CD4-positive, CD25-positive, alpha-beta regulatory T cell (primary cell): ENCODE measurements around the gene NOX5. TPM values are rescaled to one million over a fixed set of nuclear protein-coding genes. Genes with fewer than 3 reads are reported as not detected.

ENCODE experiments used
- ATAC-seq, 2 donors: fragments of 150-1000 bp; cut with Tn5 transposase; one replicate each; pipeline ENCODE4 v1.10.0; 2021; ENCODE audit warnings: low read depth in 2 of 2, moderate number of reproducible peaks in 2 of 2, moderate library complexity in 1 of 2
- DNase-seq, 3 donors: peaks; one replicate each; pipeline versions ENCODE4 v3.0.0 to v3.0.0-alpha.2; 2012 to 2022; ENCODE audit warnings: mixed read lengths in 1 of 3
- H3K27ac ChIP-seq: one replicate; pipeline ENCODE4 v1.7.0; 2013; ENCODE audit warnings: mild to moderate bottlenecking, low read length; ENCODE audit not compliant: insufficient read depth, poor library complexity, severe bottlenecking
- H3K27me3 ChIP-seq: one replicate; pipeline ENCODE4 v1.7.0; 2013; ENCODE audit warnings: low read length; ENCODE audit not compliant: control insufficient read depth, insufficient read depth
- H3K36me3 ChIP-seq: one replicate; pipeline ENCODE4 v1.7.0; 2013; ENCODE audit warnings: mild to moderate bottlenecking, low read length, moderate library complexity; ENCODE audit not compliant: control insufficient read depth, insufficient read depth
- H3K4me1 ChIP-seq: 2 replicates; pipeline ENCODE4 v1.7.0; 2013; ENCODE audit warnings: mild to moderate bottlenecking, low read length; ENCODE audit not compliant: insufficient read depth, control insufficient read depth, poor library complexity, severe bottlenecking
- H3K4me3 ChIP-seq: one replicate; pipeline ENCODE4 v1.7.0; 2013; ENCODE audit warnings: low read depth, mild to moderate bottlenecking, low read length, moderate library complexity
- H3K9me3 ChIP-seq, 2 experiments: 1 replicate in 1 of 2; 2 replicates in 1 of 2; pipeline ENCODE4 v1.7.0; 2013; ENCODE audit warnings: low read length in 2 of 2, mild to moderate bottlenecking in 1 of 2, moderate library complexity in 1 of 2; ENCODE audit not compliant: control insufficient read depth in 2 of 2
- H3K27ac Mint-ChIP-seq, 3 donors: one replicate each; pipeline ENCODE4 v1.8.0; 2020 to 2022; ENCODE audit warnings: mild to moderate bottlenecking in 3 of 3, mixed read lengths in 3 of 3, moderate library complexity in 2 of 3
- H3K27me3 Mint-ChIP-seq: one replicate; pipeline ENCODE4 v1.8.0; 2022; ENCODE audit warnings: mild to moderate bottlenecking, mixed read lengths
- H3K36me3 Mint-ChIP-seq: one replicate; pipeline ENCODE4 v1.8.0; 2020; ENCODE audit warnings: mixed read lengths
- H3K4me1 Mint-ChIP-seq, 4 donors: one replicate each; pipeline ENCODE4 v1.8.0; 2020 to 2022; ENCODE audit warnings: mixed read lengths in 4 of 4, mild to moderate bottlenecking in 1 of 4
- H3K4me3 Mint-ChIP-seq, 4 donors: one replicate each; pipeline ENCODE4 v1.8.0; 2020 to 2022; ENCODE audit warnings: mild to moderate bottlenecking in 4 of 4, mixed read lengths in 4 of 4, moderate library complexity in 3 of 4
- H3K9me3 Mint-ChIP-seq, 7 donors: one replicate each; pipeline ENCODE4 v1.8.0; 2020 to 2022; ENCODE audit warnings: mixed read lengths in 7 of 7, mild to moderate bottlenecking in 3 of 7, moderate library complexity in 2 of 7
- polyA plus RNA-seq, 4 donors: library from polyadenylated mRNA; unstranded; fragments of 300-500 nt; fragmentation: Illumina TruSeq; gene quantifications; one replicate each; pipeline ENCODE4 v1.2.3, GENCODE V29; 2021
- total RNA-seq: library from RNA; stranded (reverse); gene quantifications from one replicate; pipeline ENCODE4 v1.2.3, GENCODE V29; 2022

Gene NOX5
- total and polyA plus RNA-seq, 5 donors from 2014 or later = not detected

- Mint-ChIP-seq H3K4me1 (no peaks in the 10 kb centered on the region), H3K36me3 (no peaks in the 10 kb centered on the region), H3K9me3 (peaks cover 0 to 5% (median 0%) of the 10 kb centered on the region in 7 donors), H3K27ac (no peak overlapping the region), H3K27me3 (peaks cover 24% of the 10 kb centered on the region), H3K4me3 (no peak overlapping the region)
- DNase-seq (no peak), ATAC-seq (no peak)
- Histone ChIP-seq H3K4me1 (no peaks in the 10 kb centered on the region), H3K27me3 (peaks cover 4% of the 10 kb centered on the region), H3K36me3 (no peaks in the 10 kb centered on the region), H3K27ac (no peak overlapping the region), H3K9me3 (no peaks in the 10 kb centered on the region), H3K4me3 (no peak overlapping the region)
These were observed 14.4 kb upstream of the NOX5 start for GRCh38 chr15:69000091-69000490.

- Mint-ChIP-seq H3K4me1 (no peaks in the 10 kb centered on the region), H3K27me3 (peaks cover 31% of the 10 kb centered on the region), H3K9me3 (peaks cover 0 to 11% (median 7%) of the 10 kb centered on the region in 7 donors), H3K4me3 (no peak overlapping the region), H3K36me3 (no peaks in the 10 kb centered on the region), H3K27ac (no peak overlapping the region)
- Histone ChIP-seq H3K27me3 (peaks cover 11% of the 10 kb centered on the region), H3K9me3 (peaks cover 0 to 3% of the 10 kb centered on the region in 2 experiments), H3K4me1 (no peaks in the 10 kb centered on the region), H3K36me3 (no peaks in the 10 kb centered on the region), H3K4me3 (no peak overlapping the region), H3K27ac (no peak overlapping the region)
- DNase-seq (no peak), ATAC-seq (no peak)
These were observed 13.6 kb upstream of the NOX5 start for GRCh38 chr15:69000725-69001503.

- no peak overlapping the region for H3K27ac ChIP-seq
- no peak overlapping the region for H3K4me3 ChIP-seq
- H3K9me3 ChIP-seq = peaks cover 6 to 17% of the 10 kb centered on the region in 2 experiments
- Mint-ChIP-seq H3K4me1 (no peaks in the 10 kb centered on the region), H3K27ac (no peak overlapping the region), H3K27me3 (peaks cover 36% of the 10 kb centered on the region), H3K4me3 (no peak overlapping the region), H3K36me3 (peaks cover 3% of the 10 kb centered on the region), H3K9me3 (peaks cover 0 to 15% (median 10%) of the 10 kb centered on the region in 7 donors)
- DNase-seq = no peak
- peaks cover 15% of the 10 kb centered on the region for H3K27me3 ChIP-seq
- no peak for ATAC-seq
- no peaks in the 10 kb centered on the region for H3K4me1 ChIP-seq
- H3K36me3 ChIP-seq = no peaks in the 10 kb centered on the region
These were observed 11.7 kb upstream of the NOX5 start for GRCh38 chr15:69002783-69003182.

- Histone ChIP-seq H3K27me3 (peaks cover 15% of the 10 kb centered on the region), H3K4me3 (no peak overlapping the region), H3K9me3 (peaks cover 18 to 29% of the 10 kb centered on the region in 2 experiments), H3K36me3 (no peaks in the 10 kb centered on the region), H3K4me1 (no peaks in the 10 kb centered on the region), H3K27ac (no peak overlapping the region)
- no peak for ATAC-seq
- peaks cover 4% of the 10 kb centered on the region for H3K36me3 Mint-ChIP-seq
- H3K4me3 Mint-ChIP-seq = no peak overlapping the region
- H3K9me3 Mint-ChIP-seq = peaks cover 0 to 26% (median 13%) of the 10 kb centered on the region in 7 donors
- H3K27me3 Mint-ChIP-seq = peaks cover 38% of the 10 kb centered on the region
- no peak for DNase-seq
- no peaks in the 10 kb centered on the region for H3K4me1 Mint-ChIP-seq
- no peak overlapping the region for H3K27ac Mint-ChIP-seq
These were observed 10.5 kb upstream of the NOX5 start for GRCh38 chr15:69004011-69004410.

DNA sequence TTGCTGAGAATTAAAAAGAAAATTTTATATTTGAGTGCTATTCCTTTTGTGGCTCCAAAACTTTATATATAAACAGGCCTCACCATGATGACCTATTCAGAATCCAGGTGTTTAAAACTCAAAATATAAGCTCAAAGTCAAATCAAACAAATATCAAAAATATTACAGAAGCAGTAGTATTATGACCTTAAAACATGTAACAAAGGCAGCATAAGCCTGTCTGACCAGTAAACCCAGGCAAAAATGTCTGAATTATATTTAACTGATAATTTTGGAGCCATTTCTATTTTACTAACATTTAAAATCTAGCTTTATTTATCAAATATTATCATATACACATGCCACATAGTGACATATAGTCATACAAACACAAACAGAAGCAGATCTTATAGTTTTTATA lies 6.4 kb upstream of the NOX5 start:
- peaks cover 11% of the 10 kb centered on the region for H3K27me3 ChIP-seq
- H3K4me3 Mint-ChIP-seq = no peak overlapping the region
- H3K4me1 ChIP-seq = no peaks in the 10 kb centered on the region
- ATAC-seq (no peak), DNase-seq (no peak)
- H3K36me3 ChIP-seq = no peaks in the 10 kb centered on the region
- H3K4me1 Mint-ChIP-seq = no peaks in the 10 kb centered on the region
- peaks cover 39% of the 10 kb centered on the region for H3K27me3 Mint-ChIP-seq
- H3K36me3 Mint-ChIP-seq = peaks cover 10% of the 10 kb centered on the region
- no peak overlapping the region for H3K27ac ChIP-seq
- no peak overlapping the region for H3K4me3 ChIP-seq
- H3K27ac Mint-ChIP-seq = no peak overlapping the region
- H3K9me3 Mint-ChIP-seq = peaks cover 0 to 41% (median 22%) of the 10 kb centered on the region in 7 donors
- peaks cover 26 to 33% of the 10 kb centered on the region in 2 experiments for H3K9me3 ChIP-seq

DNA sequence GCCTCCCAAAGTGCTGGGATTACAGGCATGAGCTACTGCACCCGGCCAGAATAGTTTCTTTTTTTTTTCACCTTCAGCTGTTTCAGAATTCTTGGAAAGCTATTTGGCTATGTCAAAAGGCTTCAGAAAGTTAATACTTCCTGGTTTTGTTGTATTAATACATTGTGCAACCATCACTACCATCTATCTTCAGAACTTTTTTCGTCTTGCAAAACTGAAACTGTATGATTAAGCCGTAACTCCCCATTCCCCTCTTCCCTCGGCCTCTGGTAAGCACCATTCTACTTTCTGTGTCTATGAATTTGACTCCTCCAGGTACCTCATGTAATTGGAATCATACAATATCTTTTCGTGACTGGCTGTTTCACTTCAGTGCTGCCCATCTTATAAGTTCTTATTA lies 5.2 kb upstream of the NOX5 start:
- no peaks in the 10 kb centered on the region for H3K4me1 Mint-ChIP-seq
- H3K27me3 Mint-ChIP-seq = peaks cover 32% of the 10 kb centered on the region
- peaks cover 0 to 41% (median 20%) of the 10 kb centered on the region in 7 donors for H3K9me3 Mint-ChIP-seq
- H3K36me3 ChIP-seq = no peaks in the 10 kb centered on the region
- no peak overlapping the region for H3K4me3 ChIP-seq
- H3K36me3 Mint-ChIP-seq = peaks cover 10% of the 10 kb centered on the region
- H3K4me1 ChIP-seq = no peaks in the 10 kb centered on the region
- H3K27ac Mint-ChIP-seq = no peak overlapping the region
- peaks cover 26 to 33% of the 10 kb centered on the region in 2 experiments for H3K9me3 ChIP-seq
- no peak for DNase-seq
- ATAC-seq = no peak
- H3K4me3 Mint-ChIP-seq = no peak overlapping the region
- H3K27me3 ChIP-seq = peaks cover 11% of the 10 kb centered on the region
- H3K27ac ChIP-seq = no peak overlapping the region

- Mint-ChIP-seq H3K27ac (no peak overlapping the region), H3K4me1 (no peaks in the 10 kb centered on the region), H3K27me3 (peaks cover 23% of the 10 kb centered on the region), H3K4me3 (no peak overlapping the region), H3K9me3 (peaks cover 0 to 30% (median 15%) of the 10 kb centered on the region in 7 donors), H3K36me3 (peaks cover 10% of the 10 kb centered on the region)
- Histone ChIP-seq H3K27ac (no peak overlapping the region), H3K4me3 (no peak overlapping the region), H3K36me3 (no peaks in the 10 kb centered on the region), H3K9me3 (peaks cover 25 to 26% of the 10 kb centered on the region in 2 experiments), H3K27me3 (peaks cover 7% of the 10 kb centered on the region), H3K4me1 (no peaks in the 10 kb centered on the region)
- DNase-seq = no peak
- no peak for ATAC-seq
These were observed 2.9 kb upstream of the NOX5 start for GRCh38 chr15:69011641-69012040.
